Measurements from ENCODE around the gene PDLIM1.

DNA sequence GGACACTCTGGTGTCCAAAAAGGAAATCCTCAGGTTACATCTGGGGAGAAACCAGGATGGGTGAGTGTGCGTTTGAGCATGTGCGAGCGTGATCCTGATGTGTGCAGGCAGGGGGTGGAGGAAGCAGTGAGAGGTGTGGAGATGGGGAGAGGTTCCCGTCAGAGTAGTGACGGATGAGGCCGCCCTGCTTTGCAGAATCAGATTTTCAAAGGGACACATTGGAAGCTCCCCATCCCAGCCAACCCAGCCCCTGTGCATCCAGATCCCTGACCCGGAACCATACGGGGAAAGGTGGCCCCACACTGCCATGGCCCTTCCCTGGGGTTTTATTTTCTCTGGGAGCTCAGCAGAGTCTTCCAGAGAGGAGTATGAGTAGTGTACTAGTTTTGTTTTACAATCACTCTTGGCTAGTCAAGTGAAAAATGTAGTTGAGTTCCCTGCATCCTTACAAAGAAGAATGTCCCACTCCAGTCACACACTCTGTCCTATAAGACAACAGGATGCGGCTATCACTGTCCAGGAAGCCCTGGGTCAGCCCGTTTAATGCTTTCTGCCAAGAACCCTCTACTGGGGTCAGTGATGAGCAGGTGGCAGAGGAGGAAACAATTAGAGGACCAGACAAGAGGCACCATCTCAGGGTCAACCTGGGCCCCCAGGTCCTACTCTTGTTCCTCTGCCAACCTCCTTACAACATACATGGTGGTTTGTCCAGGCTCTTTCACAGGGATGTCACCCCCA lies 46.8 kb upstream of the PDLIM1 start:
- TF ChIP-seq, protein P1, sequence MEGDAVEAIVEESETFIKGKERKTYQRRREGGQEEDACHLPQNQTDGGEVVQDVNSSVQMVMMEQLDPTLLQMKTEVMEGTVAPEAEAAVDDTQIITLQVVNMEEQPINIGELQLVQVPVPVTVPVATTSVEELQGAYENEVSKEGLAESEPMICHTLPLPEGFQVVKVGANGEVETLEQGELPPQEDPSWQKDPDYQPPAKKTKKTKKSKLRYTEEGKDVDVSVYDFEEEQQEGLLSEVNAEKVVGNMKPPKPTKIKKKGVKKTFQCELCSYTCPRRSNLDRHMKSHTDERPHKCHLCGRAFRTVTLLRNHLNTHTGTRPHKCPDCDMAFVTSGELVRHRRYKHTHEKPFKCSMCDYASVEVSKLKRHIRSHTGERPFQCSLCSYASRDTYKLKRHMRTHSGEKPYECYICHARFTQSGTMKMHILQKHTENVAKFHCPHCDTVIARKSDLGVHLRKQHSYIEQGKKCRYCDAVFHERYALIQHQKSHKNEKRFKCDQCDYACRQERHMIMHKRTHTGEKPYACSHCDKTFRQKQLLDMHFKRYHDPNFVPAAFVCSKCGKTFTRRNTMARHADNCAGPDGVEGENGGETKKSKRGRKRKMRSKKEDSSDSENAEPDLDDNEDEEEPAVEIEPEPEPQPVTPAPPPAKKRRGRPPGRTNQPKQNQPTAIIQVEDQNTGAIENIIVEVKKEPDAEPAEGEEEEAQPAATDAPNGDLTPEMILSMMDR (IDR thresholded peaks at IDR 0.05; ENCODE audit: low read length) = no peak
- TF ChIP-seq EZH2 (IDR thresholded peaks at IDR 0.05; ENCODE audit: borderline replicate concordance, low read length) = no peak
